GM12878 (cell line): ENCODE measurements around the gene PDE7B. TPM values are rescaled to one million over a fixed set of nuclear protein-coding genes. Genes with fewer than 3 reads are reported as not detected.

Experiments
- ATAC-seq: fragments of 200-7000 bp; cut with Tn5 transposase; 3 replicates; pipeline ENCODE4 v1.9.1; 2020; ENCODE audit warnings: mild to moderate bottlenecking, moderate library complexity
- BruUV-seq: library from RNA; stranded (reverse); fragments of 400-500 nt; replicated peaks from 2 replicates; lab custom pipeline; 2021; lab: Mats Ljungman, UMichigan
- CTCF ChIA-PET: fragments of 300-600 bp; sonication (Branson Sonifier 250); formaldehyde crosslinking; extraction: SDS; loops from one replicate; lab custom pipeline; 2021; ENCODE audit warnings: inconsistent platforms; lab: Yijun Ruan, JAX
- POLR2A ChIA-PET: fragments of 350-600 bp; formaldehyde crosslinking; extraction: SDS; loops from one replicate; lab custom pipeline; 2021; ENCODE audit warnings: inconsistent platforms; lab: Charles Lee
- RAD21 ChIA-PET: fragments of 300-600 bp; sonication (Branson Sonifier 250); formaldehyde crosslinking; loops from one replicate; lab custom pipeline; 2023; ENCODE audit warnings: antibody characterized with exemption; ENCODE audit not compliant: unreplicated experiment; lab: Charles Lee
- SMC1A ChIA-PET: fragments of 300-600 bp; sonication (Branson Sonifier 250); formaldehyde crosslinking; loops from one replicate; lab custom pipeline; 2023; ENCODE audit not compliant: unreplicated experiment, uncharacterized antibody; lab: Charles Lee
- DNase-seq: peaks from one replicate; pipeline ENCODE4 v3.0.0-alpha.2; 2011; ENCODE audit warnings: low read depth, low spot score
- FAIRE-seq: peaks from 3 replicates; lab custom pipeline; 2011; peaks lifted over from hg19 to GRCh38; lab: Jason Lieb, UNC
- H2AFZ ChIP-seq: 2 replicates; pipeline ENCODE4 v1.6.0; 2011; ENCODE audit warnings: low read depth, low read length, control low read depth; ENCODE audit not compliant: control insufficient read depth
- H3K27ac ChIP-seq: 2 replicates; pipeline ENCODE4 v1.5.1; 2011; ENCODE audit warnings: control low read depth; ENCODE audit not compliant: control insufficient read depth, insufficient read depth
- H3K27me3 ChIP-seq, 2 experiments: replicated peaks in 1 of 2; 2 replicates each; pipeline versions ENCODE4 v1.6.0 to v1.6.1; 2011; ENCODE audit warnings: low read length in 1 of 2; ENCODE audit not compliant: control insufficient read depth in 2 of 2, insufficient read depth in 2 of 2
- H3K36me3 ChIP-seq, 2 experiments: 2 replicates each; pipeline ENCODE4 v1.5.1; 2011; ENCODE audit warnings: low read length in 1 of 2; ENCODE audit not compliant: control insufficient read depth in 2 of 2, insufficient read depth in 2 of 2
- H3K4me1 ChIP-seq: 2 replicates; pipeline ENCODE4 v1.6.1; 2011; ENCODE audit warnings: mild to moderate bottlenecking, low read length, moderate library complexity, mixed read lengths; ENCODE audit not compliant: control insufficient read depth, insufficient read depth
- H3K4me2 ChIP-seq: 2 replicates; pipeline ENCODE4 v1.6.0; 2011; ENCODE audit warnings: control low read depth; ENCODE audit not compliant: control insufficient read depth, insufficient read depth
- H3K4me3 ChIP-seq: fragments of 200-600 bp; sonication (generic); 2 replicates; pipeline ENCODE4 v1.5.1; 2016
- H3K79me2 ChIP-seq: 2 replicates; pipeline ENCODE4 v1.6.0; 2011; ENCODE audit warnings: low read length; ENCODE audit not compliant: control insufficient read depth, insufficient read depth
- H3K9ac ChIP-seq: 2 replicates; pipeline ENCODE4 v1.8.0; 2011; ENCODE audit warnings: low read length, control low read depth, mixed read lengths; ENCODE audit not compliant: control insufficient read depth, insufficient read depth
- H3K9me3 ChIP-seq: replicated peaks from 3 replicates; pipeline ENCODE4 v1.5.1; 2011; ENCODE audit warnings: mild to moderate bottlenecking, low read length; ENCODE audit not compliant: control insufficient read depth, insufficient read depth
- H4K20me1 ChIP-seq: 2 replicates; pipeline ENCODE4 v1.6.0; 2011; ENCODE audit not compliant: control insufficient read depth, insufficient read depth
- ATF7 ChIP-seq: fragments of 450-650 bp; IDR thresholded peaks from 2 replicates; pipeline ENCODE4 v1.6.1; 2016; ENCODE audit warnings: low read depth, mild to moderate bottlenecking
- IKZF1 ChIP-seq: fragments of 450-650 bp; conservative IDR thresholded peaks from 2 replicates; pipeline ENCODE4 v1.6.1; 2017; ENCODE audit warnings: antibody characterized with exemption, mild to moderate bottlenecking
- REST ChIP-seq: IDR thresholded peaks from 2 replicates; pipeline ENCODE4 v1.6.1; 2012; ENCODE audit warnings: mild to moderate bottlenecking, low read depth, low read length
- RUNX3 ChIP-seq: IDR thresholded peaks from 2 replicates; pipeline ENCODE4 v1.6.1; 2012; ENCODE audit warnings: low read length, inconsistent platforms
- SPI1 ChIP-seq: IDR thresholded peaks from 2 replicates; pipeline ENCODE4 v1.6.1; 2011; ENCODE audit warnings: low read depth, mild to moderate bottlenecking, low read length, moderate library complexity, borderline replicate concordance; ENCODE audit not compliant: insufficient read depth
- YY1 ChIP-seq: IDR thresholded peaks from 2 replicates; pipeline ENCODE4 v1.6.1; 2011; ENCODE audit warnings: low read depth, mild to moderate bottlenecking, low read length
- WGBS: methylation state at CpG from one replicate; pipeline ENCODE4 v1.1.6; 2016; ENCODE audit warnings: low lambda C conversion rate; ENCODE audit not compliant: insufficient replicate concordance, insufficient coverage; ENCODE audit errors: missing lambda C conversion rate; 5-methylcytosine and 5-hydroxymethylcytosine counted together
- in situ Hi-C: fragments of 300-500 bp; cut with MboI; formaldehyde crosslinking; loops from 9 replicates; pipeline ENCODE4 v1.14.3; 2018; ENCODE audit warnings: mixed read lengths
- intact Hi-C: fragments of 100-400 bp; cut with micrococcal nuclease; formaldehyde crosslinking; loops from one replicate; pipeline ENCODE4 v1.14.2; 2022; ENCODE audit not compliant: unreplicated experiment
- polyA plus RNA-seq, 11 experiments: library from polyadenylated mRNA; depleted of rRNA in 4 of 11; unstranded in 6 of 11; stranded (reverse) in 5 of 11; fragments of >200 nt; fragmentation: Nextera tagmentation in 4 of 11; fragmentation: Illumina TruSeq in 1 of 11; extraction: Ambion mirVana in 4 of 11; extraction: Trizol in 1 of 11; gene quantifications; 1 replicate in 1 of 11; 2 replicates in 10 of 11; pipeline versions ENCODE4 v1.2.1 to v1.2.3, GENCODE V29; 2011 to 2016; ENCODE audit warnings: inconsistent platforms in 2 of 11, missing spikeins in 2 of 11, low read depth in 1 of 11
- total RNA-seq, 4 experiments: library from RNA; depleted of rRNA in 3 of 4; stranded (reverse); fragments of >200 nt in 3 of 4; fragmentation: Illumina TruSeq in 1 of 4; extraction: Trizol in 1 of 4; gene quantifications; 2 replicates each; pipeline versions ENCODE4 v1.2.1 to v1.2.3, GENCODE V29; 2013 to 2021

PDE7B gene
- total and polyA plus RNA-seq, 10 of the 15 experiments (the other 5 are each of a cell fraction or from before 2014, with no cell fraction given): not detected

GRCh38 chr6:136134268-136134667 lies 282.8 kb downstream of the PDE7B start:
- no peaks in the 10 kb centered on the region for H3K36me3 ChIP-seq
- H3K4me1 ChIP-seq: no peaks in the 10 kb centered on the region
- no peak overlapping the region for H3K9ac ChIP-seq
- in situ Hi-C loops (no loop called here), intact Hi-C loops (no loop called here)
- no peaks in the 10 kb centered on the region; a peak in 1 of 4 replicates for H3K27me3 ChIP-seq
- no peak overlapping the region for H3K4me2 ChIP-seq
- no peaks in the 10 kb centered on the region for H4K20me1 ChIP-seq
- no peak overlapping the region for H2AFZ ChIP-seq
- H3K4me3 ChIP-seq: no peak overlapping the region
- no peak overlapping the region for H3K27ac ChIP-seq
- no TSS peak for BruUV-seq
- RAD21 ChIA-PET: no interaction called here
- ATAC-seq: no peak
- TF ChIP-seq ATF7 (no peak), YY1 (no peak), RUNX3 (no peak), SPI1 (no peak), REST (no peak), IKZF1 (no peak)
- H3K9me3 ChIP-seq: no peaks in the 10 kb centered on the region
- SMC1A ChIA-PET: no interaction called here
- 36% methylated on average over 5 of the region's 5 CpGs for WGBS
- H3K79me2 ChIP-seq: no peaks in the 10 kb centered on the region
- FAIRE-seq: no peak
- POLR2A ChIA-PET: no interaction called here
- CTCF ChIA-PET: no interaction called here
- no peak for DNase-seq
